Measurements from ENCODE around the gene TAOK2.

The TAOK2 gene

GRCh38 chr16:30041841-30042240, 68.2 kb downstream of the TAOK2 start:
- in situ Hi-C loops (cut with MboI; ENCODE audit: low sequenced_read_pairs) = no loop called here

Measured in HL-60/S4 treated with retinoic acid at 250 ng/mL for 4 days and 3 days (cell line).